GM18867 (cell line): Measurements from ENCODE around the gene RBMS3.

Experiments
- ATAC-seq: cut with Tn5 transposase; IDR thresholded peaks from one replicate; pipeline ENCODE4 v1.9.1; 2021; ENCODE audit warnings: mild to moderate bottlenecking, moderate library complexity; ENCODE audit not compliant: unreplicated experiment

RBMS3 gene

DNA sequence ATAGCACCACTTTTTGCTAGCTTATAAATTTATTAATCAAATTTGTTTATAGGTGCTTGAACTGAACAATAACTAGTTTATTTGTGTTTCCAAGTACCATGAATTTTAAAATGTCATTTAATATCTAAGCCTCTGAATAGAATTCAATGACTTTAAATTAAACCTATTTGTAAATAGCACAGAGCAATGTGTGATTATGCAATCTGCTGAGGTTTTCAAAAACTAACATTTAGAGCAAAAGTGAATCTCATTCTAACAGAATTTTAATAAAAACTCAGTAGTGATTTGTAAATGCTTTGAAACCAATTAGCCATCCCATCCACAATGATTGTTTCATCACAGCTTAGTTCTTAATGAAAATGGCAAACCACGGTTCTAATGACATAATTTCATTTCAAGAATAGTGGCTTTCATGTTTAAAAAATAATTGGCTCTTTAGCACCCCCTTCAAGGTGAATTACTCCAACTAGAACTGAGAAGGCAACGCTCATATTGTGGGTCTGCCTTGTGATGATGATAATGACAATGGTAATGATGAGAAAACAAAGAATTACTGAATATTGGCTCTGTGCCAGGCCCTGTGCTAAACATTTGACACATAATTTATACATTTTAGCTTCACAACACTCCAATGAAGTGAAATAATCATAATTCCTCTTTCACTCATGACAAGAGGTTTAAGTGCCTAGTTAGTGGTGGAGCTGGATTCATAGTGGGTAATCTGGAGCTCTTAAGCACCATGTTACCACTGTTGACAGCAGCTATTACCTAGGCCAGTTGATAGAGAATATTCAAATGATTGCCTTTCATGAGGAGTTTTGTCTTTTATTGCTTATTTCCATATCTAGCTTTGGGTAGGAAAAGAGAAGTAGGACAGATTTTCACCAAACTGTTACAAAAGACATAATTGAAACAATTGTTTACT, 145.7 kb downstream of the RBMS3 start:
- no peak for ATAC-seq

DNA sequence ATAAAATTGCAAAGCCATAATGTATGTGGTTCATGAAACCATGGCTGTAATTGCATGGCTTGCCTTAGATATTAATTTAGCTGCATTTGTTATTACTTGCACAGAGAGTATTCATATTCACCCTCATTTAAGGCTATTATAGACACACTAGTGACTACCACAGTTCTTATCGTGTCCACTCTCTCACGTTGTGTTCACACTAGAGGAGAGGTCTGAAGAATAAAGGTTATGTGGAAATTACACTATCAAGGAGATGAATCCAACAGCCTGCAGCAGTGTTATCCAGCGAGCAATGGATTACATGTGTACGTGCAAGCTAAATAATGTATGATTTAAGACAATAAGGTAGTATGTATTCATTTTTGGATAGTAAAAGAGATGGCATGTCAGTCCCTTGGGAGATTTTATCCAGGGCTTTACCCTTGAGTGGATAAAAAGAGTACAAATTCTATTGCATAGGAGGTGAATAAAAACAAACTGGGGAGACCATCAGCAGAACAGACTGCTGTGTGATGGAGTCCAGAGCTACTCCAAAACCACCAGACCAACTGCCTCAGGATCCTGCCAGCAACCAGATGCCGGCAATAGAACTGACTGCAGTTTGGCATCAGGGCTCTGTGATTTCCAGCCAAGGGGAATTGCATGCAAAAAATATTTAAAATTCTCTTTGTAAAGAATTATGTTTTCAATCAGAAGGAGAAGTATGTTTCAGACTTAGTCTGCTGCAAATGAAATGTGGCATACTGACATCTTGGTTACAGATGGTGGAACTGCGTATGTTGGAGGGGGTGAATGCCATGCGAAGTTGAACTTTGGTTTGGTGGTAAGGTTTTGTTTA, 146.6 kb downstream of the RBMS3 start:
- ATAC-seq = no peak

DNA sequence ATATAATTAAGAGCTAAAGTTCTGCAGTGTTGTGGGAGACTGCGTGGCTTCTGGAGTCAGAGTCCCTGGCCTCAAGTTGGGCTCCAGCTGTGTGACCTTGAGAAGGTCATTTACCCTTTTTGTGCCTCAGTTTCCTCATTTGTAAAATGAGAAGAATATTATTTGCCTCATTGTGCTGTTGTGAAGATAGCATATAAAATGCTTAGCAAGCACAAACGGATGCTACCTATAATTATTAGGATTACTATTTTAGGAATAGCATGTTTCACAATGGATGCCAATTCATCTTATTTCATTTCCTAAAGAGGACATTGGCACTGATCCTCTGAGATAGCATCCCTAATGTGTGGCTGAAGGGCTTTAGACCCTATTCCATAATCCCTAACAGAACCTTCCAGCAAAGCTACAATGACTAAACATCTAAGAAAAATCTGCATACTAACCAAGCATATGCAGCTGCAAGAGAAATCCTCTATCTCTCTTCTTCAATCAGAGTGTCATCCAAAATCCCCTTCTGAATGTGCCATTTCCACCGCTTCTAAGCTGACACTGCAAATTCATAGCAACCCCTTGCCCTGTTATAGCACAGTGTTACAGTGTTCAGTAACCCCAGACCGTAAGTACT, 148.3 kb downstream of the RBMS3 start:
- ATAC-seq = no peak

DNA sequence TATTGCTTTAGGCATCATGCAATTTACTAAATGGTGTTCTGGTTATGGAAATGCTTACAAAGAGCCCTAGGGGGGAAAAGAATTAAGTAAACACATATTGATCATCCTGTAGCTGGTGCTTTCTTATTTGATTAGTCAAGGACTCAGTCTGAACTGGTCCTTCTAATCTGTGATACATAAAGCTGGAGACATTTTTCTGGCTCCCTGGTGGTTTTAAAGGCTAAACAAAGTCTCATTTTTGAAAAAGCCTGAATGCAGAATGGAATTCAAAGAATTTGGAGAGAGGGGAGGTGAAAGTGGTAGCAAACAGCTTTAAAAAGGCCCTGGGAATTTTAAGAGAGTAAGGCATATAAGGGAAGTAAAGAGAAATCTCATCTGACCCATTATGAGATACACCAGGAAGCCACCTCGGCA, 149.7 kb downstream of the RBMS3 start:
- ATAC-seq = no peak

DNA sequence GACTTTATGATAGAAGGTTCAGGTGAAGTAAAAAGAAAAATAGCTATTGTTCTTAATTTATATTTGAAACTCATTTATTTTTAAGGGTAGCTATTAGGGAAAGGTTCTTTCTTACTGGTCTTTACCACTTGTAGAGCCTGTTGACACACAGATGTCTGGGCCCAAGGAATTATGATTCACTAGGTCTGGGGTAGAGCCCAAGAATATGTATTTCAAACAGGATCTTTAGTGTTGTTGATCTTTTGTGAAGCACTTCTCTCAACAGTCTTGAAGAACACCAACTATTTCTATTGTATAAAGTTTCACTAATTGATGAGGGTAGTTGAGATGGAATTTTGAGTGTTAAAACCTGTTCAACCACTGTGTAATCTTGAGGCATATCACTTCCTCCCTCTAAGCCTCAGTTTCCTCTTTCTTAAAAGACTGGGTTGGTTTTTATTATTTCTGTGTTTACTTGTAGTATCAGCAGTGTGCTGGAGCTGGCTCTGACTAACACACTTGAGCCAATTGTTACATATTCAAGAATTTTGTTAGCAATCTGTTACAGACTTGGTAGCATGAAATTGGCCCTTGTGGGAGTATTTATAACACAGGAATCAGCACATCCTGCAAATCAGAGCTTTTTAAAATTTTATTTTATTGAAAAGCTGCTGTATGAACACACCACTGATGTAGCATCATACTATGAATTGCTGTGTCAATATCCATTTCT, 155.9 kb downstream of the RBMS3 start:
- ATAC-seq = no peak

DNA sequence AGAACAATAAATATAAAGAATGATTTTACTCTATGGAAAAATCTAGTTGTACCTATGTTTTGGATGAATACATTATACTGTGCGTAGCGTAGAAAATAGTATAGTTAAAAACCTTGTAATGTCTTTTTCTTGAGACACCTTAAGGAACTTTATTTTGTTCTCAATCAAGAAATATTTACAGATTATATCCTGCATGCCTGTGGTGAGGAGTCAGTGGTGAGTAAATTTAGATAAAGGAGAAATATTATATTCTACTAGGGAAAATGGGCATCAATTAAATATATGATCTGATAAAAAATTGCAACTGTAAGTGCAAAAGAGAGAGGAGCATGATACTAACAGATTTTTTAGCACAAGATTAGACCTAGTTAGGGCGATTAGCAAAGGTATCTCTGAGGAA, 157.7 kb downstream of the RBMS3 start:
- ATAC-seq = no peak

DNA sequence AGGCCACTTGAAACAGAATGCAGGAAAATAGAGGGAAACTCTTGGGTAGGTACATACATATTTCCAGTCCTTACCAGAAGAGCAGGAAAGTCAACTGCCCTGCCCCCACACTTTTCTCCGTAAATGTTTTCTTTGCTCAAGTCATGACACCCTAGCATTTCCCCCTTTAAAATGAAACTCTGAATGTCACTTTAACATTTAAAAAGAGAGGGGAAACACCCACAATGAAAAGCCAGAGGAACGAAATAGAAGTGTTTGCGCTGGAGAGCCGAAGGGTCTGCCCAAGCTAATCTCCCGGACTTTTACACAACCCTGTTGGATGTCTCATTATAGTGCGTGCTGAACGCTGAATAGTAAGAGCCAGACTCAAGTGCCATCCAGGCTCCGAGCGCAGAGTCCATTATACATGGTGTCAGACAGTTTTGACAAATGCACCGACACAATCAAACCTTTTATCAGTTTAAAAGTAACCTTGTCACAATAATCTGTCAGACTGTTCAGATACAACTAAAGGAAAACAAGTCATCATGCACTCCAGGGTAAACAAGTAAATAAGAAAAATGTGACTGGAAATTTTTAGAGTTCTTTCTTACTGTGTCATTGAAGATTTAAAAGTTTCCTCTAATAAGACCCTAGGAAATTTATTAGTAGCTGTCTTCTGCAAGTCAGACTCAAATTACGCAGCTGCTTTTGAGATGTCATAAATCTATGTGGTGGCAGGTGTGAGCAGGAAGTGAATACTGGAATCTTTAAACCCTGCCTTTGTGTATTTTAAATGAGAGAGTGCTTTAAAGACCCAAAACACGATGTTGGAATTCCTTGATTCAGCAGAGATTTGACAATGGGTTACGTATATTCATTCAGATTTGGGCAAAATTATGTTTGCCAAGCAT, 159.8 kb downstream of the RBMS3 start:
- no peak for ATAC-seq

DNA sequence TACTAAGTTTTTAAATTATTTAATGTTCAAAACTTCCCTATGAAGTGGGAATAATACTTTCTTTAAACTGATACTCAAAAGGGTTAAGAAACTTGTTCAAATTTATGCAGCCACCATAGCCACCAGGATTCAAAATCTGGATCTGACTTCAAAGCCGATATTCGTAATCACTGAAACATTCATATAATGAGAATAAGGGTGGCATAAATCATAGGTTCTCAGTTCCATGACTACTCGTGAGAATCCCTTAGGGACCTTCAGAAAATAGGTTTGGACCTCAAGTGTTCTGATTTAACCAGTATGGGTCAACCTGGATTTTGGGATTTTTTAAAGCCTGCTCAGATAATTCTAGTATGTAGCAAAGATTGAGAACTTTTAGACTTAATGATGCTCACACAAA, 160.6 kb downstream of the RBMS3 start:
- no peak for ATAC-seq

DNA sequence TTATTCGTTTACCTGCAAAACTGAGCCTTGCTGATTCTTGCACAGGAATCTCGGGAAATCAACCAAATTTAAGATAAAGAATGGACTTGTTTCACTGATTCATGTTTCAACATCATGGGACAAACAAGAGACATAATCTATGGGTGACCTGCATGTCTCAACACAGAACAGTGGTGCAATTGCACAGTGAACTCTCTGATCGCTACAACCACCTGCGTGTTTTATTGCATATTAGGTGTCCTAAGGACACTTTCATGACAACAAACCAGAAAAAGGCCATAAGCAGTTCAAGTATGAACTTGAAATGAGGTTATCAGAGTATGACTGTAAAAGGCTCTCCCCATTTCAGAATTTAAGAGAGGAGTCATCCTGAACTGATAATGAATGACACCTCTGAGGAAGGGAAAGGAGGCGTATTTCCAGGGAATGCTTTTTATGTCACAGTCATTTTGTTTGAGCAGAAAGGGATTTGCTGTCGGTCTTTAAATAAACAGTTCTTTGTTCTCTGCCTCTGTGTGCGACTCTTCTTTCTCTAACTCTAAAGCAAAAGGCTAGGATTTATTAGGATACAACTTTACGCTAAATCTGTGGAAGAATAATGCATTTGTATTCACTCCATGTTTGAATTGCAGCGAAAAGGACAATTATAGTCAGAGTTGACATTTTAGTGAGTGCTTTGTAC, 167.2 kb downstream of the RBMS3 start:
- no peak for ATAC-seq

DNA sequence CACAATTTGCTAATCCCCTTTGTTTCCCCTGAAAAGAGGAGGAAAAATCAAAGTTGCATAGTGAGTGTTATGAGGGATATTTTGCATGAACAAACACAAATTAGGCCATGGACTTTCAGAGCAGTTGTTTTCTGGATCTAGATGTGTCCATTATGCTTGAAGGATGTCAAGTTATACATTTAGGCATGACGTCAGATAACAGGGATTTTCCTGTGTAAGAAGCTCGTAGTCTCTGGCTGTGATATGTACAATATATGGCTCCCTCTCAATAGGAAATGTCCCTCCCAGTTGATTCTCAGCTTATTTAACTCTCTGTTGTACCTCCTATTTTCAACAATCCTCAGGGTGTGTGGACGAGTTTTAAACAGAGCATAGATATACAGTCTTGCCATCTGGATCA, 171.0 kb downstream of the RBMS3 start:
- no peak for ATAC-seq

DNA sequence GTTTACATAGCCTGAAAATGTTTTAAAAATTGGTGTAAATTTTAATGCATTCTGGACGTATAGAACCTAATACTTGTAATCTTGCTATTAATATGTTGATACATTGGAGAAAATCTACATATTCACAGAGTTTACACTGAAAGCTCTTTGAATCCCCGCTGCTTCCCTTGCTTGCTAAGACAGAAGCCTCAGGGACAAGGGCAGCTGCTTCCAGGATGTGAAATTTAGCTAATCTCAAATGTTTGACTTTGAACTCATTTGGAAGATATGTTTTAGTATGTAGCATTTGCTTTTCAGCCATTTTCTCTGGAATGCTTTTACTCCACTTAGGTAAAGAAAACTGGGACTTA, 172.0 kb downstream of the RBMS3 start:
- no peak for ATAC-seq

DNA sequence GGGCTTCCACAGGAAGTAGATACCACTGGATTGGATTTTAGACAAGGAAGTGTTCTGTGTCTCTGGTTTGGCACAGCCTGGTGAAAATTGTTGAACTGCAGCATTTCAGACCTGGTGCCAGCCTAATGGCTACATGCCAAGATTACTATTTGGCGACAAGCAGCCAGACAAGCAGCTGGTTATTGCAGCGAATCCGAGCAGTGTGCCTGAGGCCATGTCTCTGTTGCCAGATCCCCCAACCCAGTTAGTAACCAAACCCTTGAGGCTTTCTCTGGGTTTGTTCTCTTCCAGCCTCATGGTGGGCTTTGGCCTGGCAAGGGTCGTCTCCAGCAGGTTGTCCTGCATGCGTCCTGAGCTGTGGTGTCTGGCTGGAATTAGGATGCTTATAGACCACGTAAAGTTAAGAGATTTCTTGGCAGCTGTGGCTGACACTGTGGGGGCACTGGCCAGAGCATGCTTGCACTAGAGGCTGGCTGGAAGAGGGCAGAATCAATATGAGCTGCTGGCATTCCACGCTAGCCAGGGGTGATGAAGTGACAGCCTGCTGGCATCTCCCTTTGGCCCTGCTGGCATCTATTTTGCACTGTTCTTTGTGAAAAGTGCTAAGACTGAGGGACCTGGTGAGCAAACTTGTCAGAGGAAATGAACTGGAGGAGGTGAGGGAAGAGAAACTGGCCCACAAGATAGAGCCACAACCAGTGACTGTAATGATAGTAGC, 172.6 kb downstream of the RBMS3 start:
- ATAC-seq = no peak

DNA sequence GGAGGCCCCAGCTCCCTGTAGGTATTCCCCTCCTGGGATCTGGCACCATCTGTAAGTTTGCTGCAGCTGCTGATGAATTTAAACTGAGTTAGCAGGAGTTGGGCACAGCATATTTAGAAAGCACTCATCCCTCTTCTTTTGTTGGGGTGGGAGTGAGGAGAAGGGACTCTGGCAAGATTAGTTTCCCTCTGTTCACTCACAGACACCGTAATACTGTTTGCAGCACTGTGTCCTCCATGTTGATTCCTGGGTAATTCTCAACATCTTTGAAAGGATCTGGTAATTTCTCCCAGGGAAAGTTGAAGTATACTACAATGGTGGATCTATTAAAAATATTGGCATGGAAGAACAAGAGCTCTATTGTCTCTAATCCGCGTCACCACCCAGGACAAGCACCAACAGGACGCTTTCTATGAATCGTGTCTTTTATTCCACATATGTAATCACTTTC, 173.3 kb downstream of the RBMS3 start:
- ATAC-seq = no peak

DNA sequence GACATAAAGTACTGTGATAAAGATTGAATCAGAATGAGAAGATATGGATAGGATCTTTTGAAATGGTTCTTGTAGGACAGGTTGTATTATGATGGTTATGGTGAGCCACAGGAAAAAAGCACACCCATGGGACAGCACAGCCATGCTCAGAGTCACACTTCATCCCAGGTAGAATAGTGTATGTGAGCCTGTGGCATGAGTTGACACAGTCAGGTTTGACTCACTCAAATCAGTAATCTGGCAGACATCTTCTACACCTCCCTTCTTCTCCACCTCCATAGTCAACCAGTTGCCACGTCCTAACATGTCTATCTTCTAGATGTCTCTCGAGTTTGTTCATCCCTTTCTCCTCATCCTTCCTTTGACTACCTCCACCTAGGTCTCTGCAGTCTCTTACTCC, 176.0 kb downstream of the RBMS3 start:
- no peak for ATAC-seq

DNA sequence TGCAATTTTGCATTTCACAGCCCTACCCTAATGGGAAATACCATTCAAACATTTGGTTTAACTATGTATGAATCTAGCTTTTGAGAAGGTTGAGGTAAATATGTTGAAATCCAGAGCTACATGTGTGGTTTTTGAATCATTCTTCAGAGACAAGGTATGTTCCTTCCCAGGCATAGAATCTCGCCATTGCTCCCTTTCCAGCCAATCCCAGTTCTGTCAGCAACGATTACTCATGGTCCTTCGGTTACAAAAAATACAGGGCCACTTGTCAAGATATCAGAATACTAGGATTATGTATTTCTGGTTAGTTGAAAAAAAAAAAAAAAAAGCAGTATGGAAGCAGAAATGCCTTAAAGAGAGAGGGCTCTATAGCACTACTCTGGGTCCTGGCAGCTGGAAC, 182.4 kb downstream of the RBMS3 start:
- no peak for ATAC-seq

DNA sequence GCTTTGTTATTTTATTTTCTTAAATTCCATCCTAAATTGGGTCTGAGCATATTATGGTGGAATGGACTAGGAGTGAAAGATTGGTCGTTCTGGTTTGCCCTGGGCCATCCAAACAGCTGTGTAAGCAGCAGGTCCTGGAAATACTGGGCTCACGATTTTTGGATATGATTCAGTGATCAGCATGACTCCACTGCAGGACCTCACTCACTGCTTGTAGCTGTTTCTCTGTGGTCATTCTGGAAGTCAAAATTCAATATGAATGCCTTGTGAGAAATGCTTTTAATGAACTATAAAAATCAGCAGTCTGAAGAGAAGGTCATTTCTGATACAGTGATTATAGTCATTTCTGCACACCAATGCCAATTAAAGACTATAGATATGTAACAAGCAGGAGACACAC, 185.0 kb downstream of the RBMS3 start:
- ATAC-seq = no peak

DNA sequence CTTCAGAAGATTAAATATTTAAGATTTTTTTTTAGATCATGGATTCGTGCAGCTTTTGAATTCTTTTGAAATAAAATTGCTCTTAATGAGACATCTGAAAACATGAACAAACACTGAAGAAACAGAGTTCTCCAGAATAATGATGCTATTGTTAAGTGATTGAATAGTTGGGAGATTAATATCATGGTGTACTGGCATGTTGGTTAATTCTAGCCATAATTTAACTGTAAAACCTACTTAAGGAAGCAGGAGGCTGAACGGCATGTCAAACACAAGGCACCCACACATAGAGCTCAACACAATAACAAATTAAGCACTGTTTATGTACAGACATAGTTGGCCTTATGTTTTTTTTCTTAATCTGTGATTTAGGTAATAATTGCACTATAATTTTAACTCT, 185.6 kb downstream of the RBMS3 start:
- ATAC-seq = no peak

DNA sequence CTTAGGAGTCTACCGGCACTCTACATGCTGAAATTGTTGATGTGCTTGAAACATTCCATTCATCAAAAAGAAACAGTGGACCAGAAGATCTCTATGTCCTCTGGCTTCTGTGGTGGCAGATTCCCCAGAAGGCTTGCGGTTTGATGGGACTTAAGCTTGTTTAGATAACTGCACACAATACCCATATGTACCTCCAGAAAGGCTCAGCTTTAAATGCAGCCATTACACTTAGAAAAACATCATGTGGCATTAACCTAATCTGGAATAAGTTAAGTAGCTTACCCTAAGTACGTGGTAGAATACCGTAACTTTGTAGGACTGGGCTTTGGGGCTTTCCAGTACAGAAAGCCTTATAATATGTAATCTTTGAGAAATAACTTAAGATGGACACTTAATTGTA, 187.3 kb downstream of the RBMS3 start:
- ATAC-seq = no peak
